Heart right ventricle (tissue), 16 donors: ENCODE measurements around the gene BCAM. TPM values are rescaled to one million over a fixed set of nuclear protein-coding genes. Genes with fewer than 3 reads are reported as not detected.

ENCODE experiments used
- ATAC-seq, 8 donors: fragments of 200-7000 bp; cut with Tn5 transposase; one replicate each; pipeline ENCODE4 v1.9.1; 2020; ENCODE audit warnings: mild to moderate bottlenecking in 8 of 8, moderate library complexity in 8 of 8, moderate number of reproducible peaks in 1 of 8
- DNase-seq, 2 donors: peaks; one replicate each; pipeline ENCODE4 v3.0.0-alpha.2; 2020
- H3K27ac ChIP-seq, 10 donors: fragments of 200-600 bp; sonication (generic) in 2 of 10; one replicate each; pipeline versions ENCODE4 v1.5.0 to v1.8.0; 2020 to 2022; ENCODE audit warnings: mild to moderate bottlenecking in 3 of 10
- H3K27me3 ChIP-seq, 7 donors: fragments of 200-600 bp; one replicate each; pipeline ENCODE4 v1.8.0; 2021 to 2022; ENCODE audit warnings: mild to moderate bottlenecking in 2 of 7
- H3K36me3 ChIP-seq, 9 donors: fragments of 200-600 bp; sonication (generic) in 1 of 9; one replicate each; pipeline versions ENCODE4 v1.5.0 to v1.8.0; 2020 to 2022; ENCODE audit warnings: mild to moderate bottlenecking in 2 of 9
- H3K4me1 ChIP-seq, 9 donors: fragments of 200-600 bp; sonication (generic) in 1 of 9; one replicate each; pipeline versions ENCODE4 v1.5.0 to v1.8.0; 2020 to 2022; ENCODE audit warnings: mild to moderate bottlenecking in 4 of 9
- H3K4me3 ChIP-seq, 10 donors: fragments of 200-600 bp; sonication (generic) in 2 of 10; one replicate each; pipeline versions ENCODE4 v1.5.0 to v1.8.0; 2020 to 2022; ENCODE audit warnings: mild to moderate bottlenecking in 7 of 10, moderate library complexity in 2 of 10
- H3K9me3 ChIP-seq, 11 donors: fragments of 200-600 bp in 10 of 11; sonication (generic) in 2 of 11; one replicate each; pipeline versions ENCODE4 v1.5.0 to v1.8.0; 2013 to 2022; ENCODE audit warnings: mild to moderate bottlenecking in 2 of 11, control low read depth in 1 of 11, moderate library complexity in 1 of 11
- WGBS, 2 donors: extraction: QIAGEN DNeasy Blood & Tissue Kit; methylation state at CpG; one replicate each; pipeline ENCODE4 v1.1.7; 2013; ENCODE audit warnings: inconsistent platforms in 1 of 2; 5-methylcytosine and 5-hydroxymethylcytosine counted together
- intact Hi-C, 10 donors: fragments of 100-400 bp; cut with DNase I; formaldehyde crosslinking; loops; one replicate each; pipeline versions ENCODE4 v1.11.1 to v1.14.2; 2022
- polyA plus RNA-seq, 2 donors: library from polyadenylated mRNA; stranded (reverse); fragments of 200-250 nt; gene quantifications; one replicate each; pipeline ENCODE4 v1.2.3, GENCODE V29; 2013
- total RNA-seq, 10 donors: library from RNA; stranded (reverse); fragmentation: NEBNext Ultra II Directional in 3 of 10; extraction: Animal tissue kit (Norgen Biotek cat#: 25700) in 3 of 10; gene quantifications; one replicate each; pipeline versions ENCODE4 v1.2.1 to v1.2.4, GENCODE V29; 2021 to 2023
- TF ChIP-seq, protein P1 (sequence below), 9 donors: fragments of 200-600 bp; sonication (generic) in 2 of 9; IDR thresholded peaks; one replicate each; pipeline versions ENCODE4 v1.5.0 to v1.8.0; 2021 to 2022; ENCODE audit warnings: antibody characterized with exemption in 9 of 9, mild to moderate bottlenecking in 5 of 9, moderate library complexity in 1 of 9
- donor health status: Arrhythmogenic right ventricular cardiomyopathy.
- donor health status: ischemic (EF 13 %, LVEDD 7.1; RV severe dilation, severe dysfunction).
- donor health status: healthy with polysubstance abuse.
- donor health status: DM: no; HTN: yes; CAD: no.
- donor health status: DM: no; HTN: no; CAD: no.
- donor health status: ischemic (EF 25% LVEDD 6.9; RV normal size, moderate dysfunction).
- donor health status: ischemic (EF 25% LVEDD 5.7; RV mildly dilated, moderate dysfunction).
- donor health status: healthy.
- donor health status: DM: yes; HTN: yes; CAD: no.
- donor health status: Ischemic cardiomyopathy.
- donor health status: ischemic (EF 35%, LVEDD 5.7; RV mildly dilated, moderate dysfunction).
- donor health status: nonischemic (EF 11% LVEDD 7.7; RV severe dilation, severe dysfunction).
- donor health status: DM: yes; HTN: yes; CAD: no.
- donor health status: PGD.
- donor health status: ischemic (EF 29% LVEDD 5.4; RV normal size, mild dysfunction).
- donor health status: nonischemic (EF 23%, LVEDD 6.1; RV moderate dilation, normal function).

Gene BCAM
- total and polyA plus RNA-seq, 12 donors: 63.2 to 130 (median 92.5) TPM

DNA sequence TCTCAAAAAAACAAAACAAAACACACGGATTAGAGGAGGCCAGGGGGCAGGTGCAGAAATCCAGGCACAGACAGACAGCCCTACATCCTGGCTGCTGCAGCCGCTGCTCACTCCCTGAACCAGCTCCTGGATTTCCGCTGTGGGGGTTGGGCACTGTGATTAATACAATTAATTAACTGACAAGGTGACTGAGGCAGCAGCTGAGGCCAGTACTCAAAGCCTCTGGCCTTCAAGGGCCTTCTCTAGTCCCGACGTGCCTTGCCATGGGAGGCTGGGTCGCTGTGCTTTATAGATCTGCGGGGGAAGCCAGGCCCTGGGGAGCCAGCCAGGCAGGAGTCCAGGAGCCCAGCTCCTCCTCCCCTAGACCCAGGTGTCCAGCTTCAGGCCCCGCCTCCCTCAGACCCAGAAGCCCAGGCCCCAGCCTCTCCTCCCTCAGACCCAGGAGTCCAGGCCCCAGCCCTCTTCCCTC is 41.8 kb downstream of the BCAM start:
- peaks cover 0 to 13% (median 0%) of the 10 kb centered on the region in 7 donors for H3K27me3 ChIP-seq
- TF ChIP-seq, protein P1, sequence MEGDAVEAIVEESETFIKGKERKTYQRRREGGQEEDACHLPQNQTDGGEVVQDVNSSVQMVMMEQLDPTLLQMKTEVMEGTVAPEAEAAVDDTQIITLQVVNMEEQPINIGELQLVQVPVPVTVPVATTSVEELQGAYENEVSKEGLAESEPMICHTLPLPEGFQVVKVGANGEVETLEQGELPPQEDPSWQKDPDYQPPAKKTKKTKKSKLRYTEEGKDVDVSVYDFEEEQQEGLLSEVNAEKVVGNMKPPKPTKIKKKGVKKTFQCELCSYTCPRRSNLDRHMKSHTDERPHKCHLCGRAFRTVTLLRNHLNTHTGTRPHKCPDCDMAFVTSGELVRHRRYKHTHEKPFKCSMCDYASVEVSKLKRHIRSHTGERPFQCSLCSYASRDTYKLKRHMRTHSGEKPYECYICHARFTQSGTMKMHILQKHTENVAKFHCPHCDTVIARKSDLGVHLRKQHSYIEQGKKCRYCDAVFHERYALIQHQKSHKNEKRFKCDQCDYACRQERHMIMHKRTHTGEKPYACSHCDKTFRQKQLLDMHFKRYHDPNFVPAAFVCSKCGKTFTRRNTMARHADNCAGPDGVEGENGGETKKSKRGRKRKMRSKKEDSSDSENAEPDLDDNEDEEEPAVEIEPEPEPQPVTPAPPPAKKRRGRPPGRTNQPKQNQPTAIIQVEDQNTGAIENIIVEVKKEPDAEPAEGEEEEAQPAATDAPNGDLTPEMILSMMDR (IDR thresholded peaks at IDR 0.05): no peak
- peak overlapping the region in 9 of 10 donors; percentile 6 to 100 (median 97) for H3K27ac ChIP-seq
- DNase-seq: no peak
- ATAC-seq: no peak
- H3K9me3 ChIP-seq: no peaks in the 10 kb centered on the region
- WGBS, 2 donors: 43 to 46% methylated on average over 7 to 8 of the region's 8 CpGs
- no peak overlapping the region for H3K4me3 ChIP-seq
- H3K4me1 ChIP-seq: peaks cover 6 to 57% (median 47%) of the 10 kb centered on the region in 9 donors
- peaks cover 0 to 17% (median 0%) of the 10 kb centered on the region in 9 donors for H3K36me3 ChIP-seq
- intact Hi-C loops: no loop called here

DNA sequence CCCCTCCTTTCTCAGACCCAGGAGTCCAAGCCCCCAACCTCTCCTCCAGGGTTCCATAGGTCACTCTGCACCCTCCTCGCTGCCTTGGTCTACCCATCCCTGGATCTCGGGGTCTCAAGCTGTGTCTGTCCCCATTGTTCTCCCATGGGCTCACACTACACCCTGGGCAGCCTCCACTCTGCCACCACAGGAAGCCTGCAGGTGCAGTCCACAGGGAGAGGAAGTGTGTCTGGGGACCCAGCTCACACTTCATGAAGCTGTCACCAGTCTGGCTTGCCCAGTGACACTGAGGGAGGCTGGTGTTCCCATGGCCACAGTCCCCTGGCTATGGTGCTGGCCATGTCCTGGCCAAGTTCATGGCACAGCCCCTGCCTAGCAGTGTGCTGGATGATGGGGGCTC is 42.5 kb downstream of the BCAM start:
- ATAC-seq: no peak
- Histone ChIP-seq H3K9me3 (no peaks in the 10 kb centered on the region), H3K4me1 (peaks cover 11 to 65% (median 54%) of the 10 kb centered on the region in 9 donors), H3K4me3 (no peak overlapping the region), H3K27ac (peak overlapping the region in 2 of 10 donors; percentile 7 to 100), H3K27me3 (peaks cover 0 to 13% (median 0%) of the 10 kb centered on the region in 7 donors), H3K36me3 (peaks cover 0 to 20% (median 0%) of the 10 kb centered on the region in 9 donors)
- TF ChIP-seq, protein P1 (IDR thresholded peaks at IDR 0.05): no peak
- intact Hi-C loops: no loop called here
- DNase-seq: no peak
- 69 to 85% methylated on average over 2 of the region's 2 CpGs for WGBS, 2 donors

DNA sequence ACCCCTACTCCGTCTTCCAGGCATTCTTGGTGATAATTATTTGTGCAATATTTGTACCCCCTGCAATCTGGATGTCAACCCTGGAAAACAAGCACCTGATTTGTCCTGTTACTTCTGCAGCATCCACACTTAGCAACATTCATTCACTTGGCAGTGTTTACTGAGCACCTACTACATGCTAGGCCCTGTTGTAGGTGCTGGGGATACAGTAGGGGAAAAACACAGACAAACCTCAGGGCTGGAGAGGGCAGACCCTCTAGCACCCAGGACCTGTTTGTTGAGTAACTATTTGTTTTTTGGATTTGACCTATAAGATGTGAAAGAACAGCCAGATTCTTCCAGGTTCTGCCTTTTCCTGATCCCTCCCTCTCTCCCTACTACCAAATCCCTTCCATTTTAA is 46.7 kb downstream of the BCAM start:
- Histone ChIP-seq H3K27me3 (no peaks in the 10 kb centered on the region), H3K9me3 (no peaks in the 10 kb centered on the region), H3K4me3 (no peak overlapping the region), H3K27ac (peak overlapping the region in 9 of 10 donors; percentile 28 to 82 (median 69)), H3K4me1 (peaks cover 9 to 67% (median 48%) of the 10 kb centered on the region in 9 donors), H3K36me3 (peaks cover 0 to 35% (median 1%) of the 10 kb centered on the region in 9 donors)
- TF ChIP-seq, protein P1 (IDR thresholded peaks at IDR 0.05): no peak
- WGBS, 2 donors: 92 to 97% methylated on average over 1 of the region's 1 CpG
- intact Hi-C loops: no loop called here
- ATAC-seq (no peak), DNase-seq (no peak)

DNA sequence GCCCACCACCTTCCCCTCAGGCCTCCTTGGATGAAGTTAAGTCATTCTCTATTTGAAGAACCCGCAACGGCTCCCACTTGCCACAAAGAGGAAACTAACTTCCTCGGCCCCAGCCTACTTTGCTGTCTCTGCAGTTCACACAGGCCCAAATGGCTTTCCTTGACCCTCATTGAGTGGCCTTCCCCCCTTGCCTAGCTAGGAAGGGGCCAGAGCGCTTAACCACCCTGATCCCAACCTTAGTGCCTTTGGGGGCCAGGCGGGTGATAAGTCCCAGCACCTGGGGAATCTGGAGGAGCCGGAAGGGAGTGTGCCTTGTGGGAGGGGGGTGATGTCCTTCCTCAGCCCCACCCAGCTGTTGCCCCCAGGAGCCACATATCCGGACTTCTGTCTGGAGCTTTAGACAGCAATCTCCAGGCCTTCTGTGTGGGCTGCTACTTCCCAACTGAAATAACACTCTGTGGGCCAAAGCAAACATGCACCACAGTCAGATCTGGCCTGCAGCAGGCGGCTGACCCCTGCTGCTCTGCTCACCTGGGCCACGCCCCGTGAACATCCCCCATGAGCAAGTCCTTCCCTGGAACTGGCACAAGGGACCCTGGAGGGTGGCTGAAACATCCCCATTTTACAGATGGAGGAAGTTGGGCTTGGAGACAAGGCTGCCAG is 47.6 kb downstream of the BCAM start:
- TF ChIP-seq, protein P1 (IDR thresholded peaks at IDR 0.05): no peak
- Histone ChIP-seq H3K4me1 (peaks cover 9 to 67% (median 49%) of the 10 kb centered on the region in 9 donors), H3K36me3 (peaks cover 0 to 38% (median 2%) of the 10 kb centered on the region in 9 donors), H3K4me3 (no peak overlapping the region), H3K27ac (peak overlapping the region; percentile 9 to 82 (median 66)), H3K9me3 (no peaks in the 10 kb centered on the region), H3K27me3 (no peaks in the 10 kb centered on the region)
- ATAC-seq (peak; percentile 44 to 76 (median 71)), DNase-seq (peak in 1 of 2 donors; percentile 52)
- intact Hi-C loops: no loop called here
- 45 to 52% methylated on average over 10 of the region's 10 CpGs for WGBS, 2 donors
